HCT116 (cell line): ENCODE results near the gene GATAD2B. TPM values are rescaled to one million over a fixed set of nuclear protein-coding genes. Genes with fewer than 3 reads are reported as not detected.

Experiments used
- ATAC-seq: fragments of 200-7000 bp; cut with Tn5 transposase; 2 replicates; pipeline ENCODE4 v1.9.1; 2020; ENCODE audit warnings: mild to moderate bottlenecking, moderate library complexity
- BruUV-seq: library from RNA; stranded (reverse); fragments of 400-500 nt; replicated peaks from 2 replicates; lab custom pipeline; 2021; lab: Mats Ljungman, UMichigan
- CTCF ChIA-PET: fragments of 300-600 bp; sonication (Branson Sonifier 250); formaldehyde crosslinking; loops from one replicate; lab custom pipeline; 2021; ENCODE audit warnings: antibody characterized with exemption; lab: Charles Lee
- POLR2A ChIA-PET: fragments of 300-600, 350-600 bp; sonication (Branson Sonifier 250); formaldehyde crosslinking; loops from one replicate; lab custom pipeline; 2021; ENCODE audit warnings: antibody characterized with exemption; lab: Charles Lee
- RAD21 ChIA-PET, 2 experiments: fragments of 300-600 bp; sonication (Branson Sonifier 250); formaldehyde crosslinking; loops; one replicate each; lab custom pipeline; 2023; ENCODE audit warnings: low total read pairs in 2 of 2; ENCODE audit not compliant: uncharacterized antibody in 2 of 2, unreplicated experiment in 2 of 2, low non-redundant PET in 1 of 2; lab: Charles Lee
- DNase-seq: peaks from one replicate; pipeline ENCODE4 v3.0.0-alpha.2; 2010; ENCODE audit warnings: low read depth, low spot score
- H2AFZ ChIP-seq: fragments of 200-600 bp; shearing (Covaris generic), sonication (generic); 2 replicates; pipeline ENCODE4 v1.6.1; 2017; ENCODE audit warnings: low read depth, mixed run types, mixed read lengths, antibody characterized with exemption, low read length; ENCODE audit not compliant: poor library complexity, severe bottlenecking
- H3K27ac ChIP-seq: 2 replicates; pipeline ENCODE4 v1.5.1; 2012; ENCODE audit warnings: low read depth, low read length
- H3K27me3 ChIP-seq: fragments of 200-600 bp; sonication (generic); 2 replicates; pipeline ENCODE4 v1.6.1; 2016; ENCODE audit warnings: mixed run types, low read length, mixed read lengths; ENCODE audit not compliant: insufficient read depth
- H3K36me3 ChIP-seq, 2 experiments: fragments of 200-500 bp in 1 of 2; fragments of 200-600 bp in 1 of 2; sonication (Bioruptor generic) in 1 of 2; sonication (generic) in 1 of 2; 2 replicates each; pipeline versions ENCODE4 v1.5.1 to v1.6.1; 2014 to 2016; ENCODE audit warnings: low read length in 2 of 2, inconsistent platforms in 1 of 2, mixed read lengths in 1 of 2, mixed run types in 1 of 2; ENCODE audit not compliant: insufficient read depth in 2 of 2, control insufficient read depth in 1 of 2
- H3K4me1 ChIP-seq, 2 experiments: fragments of 200-600 bp in 1 of 2; sonication (generic) in 1 of 2; 2 replicates each; pipeline versions ENCODE4 v1.5.1 to v1.6.1; 2012 to 2017; ENCODE audit warnings: low read length in 2 of 2, inconsistent platforms in 1 of 2, mild to moderate bottlenecking in 1 of 2, mixed read lengths in 1 of 2, mixed run types in 1 of 2, moderate library complexity in 1 of 2; ENCODE audit not compliant: insufficient read depth in 2 of 2, control insufficient read depth in 1 of 2
- H3K4me2 ChIP-seq: fragments of 200-600 bp; sonication (generic); 2 replicates; pipeline ENCODE4 v1.6.1; 2017; ENCODE audit warnings: mixed run types, low read length, mixed read lengths
- H3K4me3 ChIP-seq, 2 experiments: fragments of 200-600 bp in 1 of 2; sonication (generic) in 1 of 2; replicated peaks in 1 of 2; 2 replicates each; pipeline ENCODE4 v1.5.1; 2011 to 2016; ENCODE audit warnings: low read length in 2 of 2, control low read depth in 1 of 2, low read depth in 1 of 2, mild to moderate bottlenecking in 1 of 2, mixed read lengths in 1 of 2, mixed run types in 1 of 2
- H3K79me2 ChIP-seq: fragments of 200-600 bp; sonication (generic); 2 replicates; pipeline ENCODE4 v1.6.1; 2017; ENCODE audit warnings: mild to moderate bottlenecking, mixed run types, low read length, moderate library complexity, mixed read lengths; ENCODE audit not compliant: insufficient read depth
- H3K9ac ChIP-seq: fragments of 200-600 bp; sonication (generic); 2 replicates; pipeline ENCODE4 v1.6.1; 2016; ENCODE audit warnings: low read length, mixed read lengths
- H3K9me2 ChIP-seq: fragments of 200-600 bp; sonication (generic), shearing (Covaris generic); 2 replicates; pipeline ENCODE4 v1.6.1; 2017; ENCODE audit warnings: mixed run types, mild to moderate bottlenecking, moderate library complexity; ENCODE audit not compliant: insufficient read depth
- H3K9me3 ChIP-seq, 2 experiments: fragments of 200-500 bp in 1 of 2; fragments of 200-600 bp in 1 of 2; sonication (Bioruptor generic) in 1 of 2; sonication (generic) in 1 of 2; 2 replicates each; pipeline ENCODE4 v1.6.1; 2014 to 2017; ENCODE audit warnings: low read length in 2 of 2, mixed read lengths in 2 of 2, inconsistent platforms in 1 of 2, low read depth in 1 of 2, mild to moderate bottlenecking in 1 of 2, mixed run types in 1 of 2, moderate library complexity in 1 of 2; ENCODE audit not compliant: control insufficient read depth in 1 of 2, insufficient read depth in 1 of 2
- H4K20me1 ChIP-seq: fragments of 200-600 bp; sonication (generic), shearing (Covaris generic); 2 replicates; pipeline ENCODE4 v1.6.1; 2017; ENCODE audit warnings: mixed run types, mild to moderate bottlenecking, moderate library complexity; ENCODE audit not compliant: insufficient read depth
- CBX3 ChIP-seq: IDR thresholded peaks from 2 replicates; pipeline ENCODE4 v1.6.1; 2012; ENCODE audit warnings: low read depth
- CEBPB ChIP-seq: IDR thresholded peaks from 2 replicates; pipeline ENCODE4 v1.6.1; 2012; ENCODE audit warnings: low read depth
- EGR1 ChIP-seq: IDR thresholded peaks from 2 replicates; pipeline ENCODE4 v1.6.1; 2012; ENCODE audit warnings: low read depth
- ELF1 ChIP-seq: IDR thresholded peaks from 2 replicates; pipeline ENCODE4 v1.6.1; 2012; ENCODE audit warnings: low read depth, borderline replicate concordance
- EZH2phosphoT487 ChIP-seq: fragments of 200-600 bp; IDR thresholded peaks from 2 replicates; pipeline ENCODE4 v1.6.1; 2018; ENCODE audit warnings: antibody characterized with exemption, borderline replicate concordance
- FOSL1 ChIP-seq: IDR thresholded peaks from 2 replicates; pipeline ENCODE4 v1.6.1; 2012; ENCODE audit warnings: low read depth
- POLR2AphosphoS5 ChIP-seq: IDR thresholded peaks from 2 replicates; pipeline ENCODE4 v1.6.1; 2011; ENCODE audit warnings: mild to moderate bottlenecking, low read depth, low read length, moderate library complexity
- RAD21 ChIP-seq: IDR thresholded peaks from 2 replicates; pipeline ENCODE4 v1.6.1; 2012; ENCODE audit warnings: low read depth, mild to moderate bottlenecking
- SIN3A ChIP-seq: IDR thresholded peaks from 2 replicates; pipeline ENCODE4 v1.6.1; 2012; ENCODE audit warnings: low read depth
- SP1 ChIP-seq: IDR thresholded peaks from 2 replicates; pipeline ENCODE4 v1.6.1; 2012; ENCODE audit warnings: low read depth
- SRF ChIP-seq: IDR thresholded peaks from 2 replicates; pipeline ENCODE4 v1.6.1; 2012; ENCODE audit warnings: low read depth
- TCF7L2 ChIP-seq: IDR thresholded peaks from 2 replicates; pipeline ENCODE4 v1.7.0; 2011; ENCODE audit warnings: borderline replicate concordance, inconsistent platforms; ENCODE audit not compliant: insufficient read depth, insufficient read length; ENCODE audit errors: extremely low read depth
- YY1 ChIP-seq: IDR thresholded peaks from 2 replicates; pipeline ENCODE4 v1.6.1; 2011; ENCODE audit warnings: low read length, low read depth, moderate library complexity, mild to moderate bottlenecking; ENCODE audit not compliant: insufficient replicate concordance; ENCODE audit errors: extremely low read depth
- intact Hi-C: fragments of 100-400 bp; cut with micrococcal nuclease; formaldehyde crosslinking; loops from 2 replicates; pipeline ENCODE4 v1.10.0; 2022
- total RNA-seq: library from RNA; stranded (reverse); gene quantifications from one replicate; pipeline ENCODE4 v1.2.1, GENCODE V29; 2021; ENCODE audit not compliant: unreplicated experiment
- TF ChIP-seq, protein P1 (sequence below): IDR thresholded peaks from 2 replicates; pipeline ENCODE4 v1.6.1; 2012
- TF ChIP-seq, protein P2 (sequence below): IDR thresholded peaks from 2 replicates; pipeline ENCODE4 v1.6.1; 2011; ENCODE audit warnings: mild to moderate bottlenecking, low read length, moderate library complexity; ENCODE audit not compliant: insufficient replicate concordance; ENCODE audit errors: extremely low read depth
- TF ChIP-seq, protein P3 (sequence below), 3 experiments: fragments of 200-600 bp in 1 of 3; sonication (generic) in 1 of 3; IDR thresholded peaks in 2 of 3; conservative IDR thresholded peaks in 1 of 3; 2 replicates each; pipeline ENCODE4 v1.5.1; 2012 to 2017; ENCODE audit warnings: low read depth in 2 of 3, low read length in 2 of 3, antibody characterized with exemption in 1 of 3, borderline replicate concordance in 1 of 3, control low read depth in 1 of 3, mild to moderate bottlenecking in 1 of 3, mixed read lengths in 1 of 3, mixed run types in 1 of 3, moderate library complexity in 1 of 3; ENCODE audit not compliant: insufficient read depth in 1 of 3
- TF ChIP-seq, protein P4 (sequence below): IDR thresholded peaks from 2 replicates; pipeline ENCODE4 v1.6.1; 2012

GATAD2B gene
- total RNA-seq, 1 experiment from 2014 or later = 50.2 TPM

DNA sequence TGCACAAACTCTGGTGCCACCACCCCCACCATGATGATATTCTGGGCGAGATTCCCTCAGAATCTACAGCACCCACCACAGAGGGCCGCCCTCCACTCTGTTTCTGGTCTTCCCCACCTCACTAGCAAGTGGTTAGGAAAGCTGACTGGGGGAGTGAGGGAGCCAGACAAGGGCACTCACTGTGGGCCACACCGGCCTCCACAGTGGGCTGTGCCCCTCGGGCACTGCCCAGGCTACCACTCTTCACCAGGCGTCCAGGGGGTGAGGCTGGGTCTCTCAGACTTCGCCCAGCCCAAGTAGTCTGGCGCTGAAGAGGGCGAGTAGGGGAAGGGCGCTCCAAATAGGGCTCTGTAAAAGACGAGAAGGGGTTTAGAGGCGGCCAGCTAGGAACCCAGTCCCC lies 11.2 kb upstream of the GATAD2B start:
- ChIA-PET POLR2A (no interaction called here), RAD21 (no interaction called here), CTCF (no interaction called here)
- Histone ChIP-seq H2AFZ (no peak overlapping the region), H3K9me2 (no peaks in the 10 kb centered on the region), H3K79me2 (no peaks in the 10 kb centered on the region), H3K4me2 (no peak overlapping the region), H3K9ac (no peak overlapping the region), H3K9me3 (no peaks in the 10 kb centered on the region), H3K4me3 (no peak overlapping the region), H3K4me1 (no peaks in the 10 kb centered on the region), H3K27ac (no peak overlapping the region), H3K27me3 (no peaks in the 10 kb centered on the region), H4K20me1 (no peaks in the 10 kb centered on the region), H3K36me3 (peaks cover 13 to 24% of the 10 kb centered on the region in 2 experiments; a peak in 3 of 4 replicates)
- BruUV-seq = no TSS peak
- intact Hi-C loops = no loop called here
- DNase-seq (no peak), ATAC-seq (no peak)
- no peak for TF ChIP-seq EGR1
- TF ChIP-seq ELF1 = no peak
- no peak for TF ChIP-seq CEBPB
- no peak for TF ChIP-seq RAD21
- no peak for TF ChIP-seq SIN3A
- no peak for TF ChIP-seq SP1
- TF ChIP-seq TCF7L2 = no peak
- TF ChIP-seq, protein P1, sequence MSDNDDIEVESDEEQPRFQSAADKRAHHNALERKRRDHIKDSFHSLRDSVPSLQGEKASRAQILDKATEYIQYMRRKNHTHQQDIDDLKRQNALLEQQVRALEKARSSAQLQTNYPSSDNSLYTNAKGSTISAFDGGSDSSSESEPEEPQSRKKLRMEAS = no peak
- no peak for TF ChIP-seq CBX3
- TF ChIP-seq, protein P2, sequence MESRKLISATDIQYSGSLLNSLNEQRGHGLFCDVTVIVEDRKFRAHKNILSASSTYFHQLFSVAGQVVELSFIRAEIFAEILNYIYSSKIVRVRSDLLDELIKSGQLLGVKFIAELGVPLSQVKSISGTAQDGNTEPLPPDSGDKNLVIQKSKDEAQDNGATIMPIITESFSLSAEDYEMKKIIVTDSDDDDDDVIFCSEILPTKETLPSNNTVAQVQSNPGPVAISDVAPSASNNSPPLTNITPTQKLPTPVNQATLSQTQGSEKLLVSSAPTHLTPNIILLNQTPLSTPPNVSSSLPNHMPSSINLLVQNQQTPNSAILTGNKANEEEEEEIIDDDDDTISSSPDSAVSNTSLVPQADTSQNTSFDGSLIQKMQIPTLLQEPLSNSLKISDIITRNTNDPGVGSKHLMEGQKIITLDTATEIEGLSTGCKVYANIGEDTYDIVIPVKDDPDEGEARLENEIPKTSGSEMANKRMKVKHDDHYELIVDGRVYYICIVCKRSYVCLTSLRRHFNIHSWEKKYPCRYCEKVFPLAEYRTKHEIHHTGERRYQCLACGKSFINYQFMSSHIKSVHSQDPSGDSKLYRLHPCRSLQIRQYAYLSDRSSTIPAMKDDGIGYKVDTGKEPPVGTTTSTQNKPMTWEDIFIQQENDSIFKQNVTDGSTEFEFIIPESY = no peak
- TF ChIP-seq SRF = no peak
- TF ChIP-seq, protein P3, sequence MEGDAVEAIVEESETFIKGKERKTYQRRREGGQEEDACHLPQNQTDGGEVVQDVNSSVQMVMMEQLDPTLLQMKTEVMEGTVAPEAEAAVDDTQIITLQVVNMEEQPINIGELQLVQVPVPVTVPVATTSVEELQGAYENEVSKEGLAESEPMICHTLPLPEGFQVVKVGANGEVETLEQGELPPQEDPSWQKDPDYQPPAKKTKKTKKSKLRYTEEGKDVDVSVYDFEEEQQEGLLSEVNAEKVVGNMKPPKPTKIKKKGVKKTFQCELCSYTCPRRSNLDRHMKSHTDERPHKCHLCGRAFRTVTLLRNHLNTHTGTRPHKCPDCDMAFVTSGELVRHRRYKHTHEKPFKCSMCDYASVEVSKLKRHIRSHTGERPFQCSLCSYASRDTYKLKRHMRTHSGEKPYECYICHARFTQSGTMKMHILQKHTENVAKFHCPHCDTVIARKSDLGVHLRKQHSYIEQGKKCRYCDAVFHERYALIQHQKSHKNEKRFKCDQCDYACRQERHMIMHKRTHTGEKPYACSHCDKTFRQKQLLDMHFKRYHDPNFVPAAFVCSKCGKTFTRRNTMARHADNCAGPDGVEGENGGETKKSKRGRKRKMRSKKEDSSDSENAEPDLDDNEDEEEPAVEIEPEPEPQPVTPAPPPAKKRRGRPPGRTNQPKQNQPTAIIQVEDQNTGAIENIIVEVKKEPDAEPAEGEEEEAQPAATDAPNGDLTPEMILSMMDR (IDR thresholded peaks at IDR 0.05 in 2 of 3, conservative IDR thresholded peaks at IDR 0.05 in 1 of 3; ENCODE audit: borderline replicate concordance in 1 of 3, insufficient read depth in 1 of 3, low read depth in 2 of 3, low read length in 2 of 3) = no peak
- no peak for TF ChIP-seq EZH2phosphoT487
- TF ChIP-seq, protein P4, sequence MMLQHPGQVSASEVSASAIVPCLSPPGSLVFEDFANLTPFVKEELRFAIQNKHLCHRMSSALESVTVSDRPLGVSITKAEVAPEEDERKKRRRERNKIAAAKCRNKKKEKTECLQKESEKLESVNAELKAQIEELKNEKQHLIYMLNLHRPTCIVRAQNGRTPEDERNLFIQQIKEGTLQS = no peak
- TF ChIP-seq YY1 = no peak
- no peak for TF ChIP-seq FOSL1
- no peak for TF ChIP-seq POLR2AphosphoS5
